AG04449 (cell line): Measurements from ENCODE around the gene DOCK2.

Source experiments
- CTCF ChIA-PET: fragments of 350-600 bp; formaldehyde crosslinking; extraction: SDS; loops from one replicate; lab custom pipeline; 2021; ENCODE audit warnings: antibody characterized with exemption; lab: Yijun Ruan, JAX
- POLR2A ChIA-PET: fragments of 400-600, 350-600 bp; formaldehyde crosslinking; extraction: SDS; loops from one replicate; lab custom pipeline; 2020; ENCODE audit warnings: antibody characterized with exemption, inconsistent platforms; lab: Yijun Ruan, JAX
- DNase-seq: peaks from one replicate; pipeline ENCODE4 v3.0.0-alpha.2; 2010; ENCODE audit warnings: low read depth, low spot score
- H3K4me3 ChIP-seq: 2 replicates; pipeline ENCODE4 v1.5.1; 2011; ENCODE audit warnings: low read depth, mild to moderate bottlenecking, control low read depth, low read length
- CTCF ChIP-seq: IDR thresholded peaks from one replicate; pipeline ENCODE4 v1.5.1; 2011; ENCODE audit warnings: mild to moderate bottlenecking, moderate library complexity, low read length, control low read depth, inconsistent platforms; ENCODE audit not compliant: insufficient read depth; ENCODE audit errors: missing control alignments

The DOCK2 gene

GRCh38 chr5:169707686-169708085, 70.6 kb downstream of the DOCK2 start:
- no peak overlapping the region for H3K4me3 ChIP-seq
- no peak for DNase-seq
- POLR2A ChIA-PET, result no interaction called here
- TF ChIP-seq CTCF, result no peak
- CTCF ChIA-PET, result interaction anchor here (1.0 to 1.7 kb wide), 2 partner anchors 10 to 363 kb away, joined by 5 read pairs; no protein-coding TSS in a partner anchor

- no peak for DNase-seq
- no peak for TF ChIP-seq CTCF
- ChIA-PET POLR2A (no interaction called here), CTCF (interaction anchor here (0.7 to 3.0 kb wide), 5 partner anchors 8 to 21 kb away, joined by 3 to 20 read pairs (median 4); no protein-coding TSS in a partner anchor)
- no peak overlapping the region for H3K4me3 ChIP-seq
These were observed 73.6 kb downstream of the DOCK2 start for GRCh38 chr5:169710675-169711074.

- DNase-seq, result no peak
- ChIA-PET CTCF (interaction anchor here (1.1 to 3.0 kb wide), 5 partner anchors 9 to 359 kb away, joined by 3 to 20 read pairs (median 5); no protein-coding TSS in a partner anchor), POLR2A (no interaction called here)
- no peak for TF ChIP-seq CTCF
- H3K4me3 ChIP-seq, result no peak overlapping the region
These were observed 74.6 kb downstream of the DOCK2 start for GRCh38 chr5:169711551-169712225.

- CTCF ChIA-PET, result interaction anchor here (1.5 to 3.0 kb wide), 3 partner anchors 10 to 359 kb away, joined by 5 to 20 read pairs (median 7); no protein-coding TSS in a partner anchor
- DNase-seq, result no peak
- POLR2A ChIA-PET, result no interaction called here
- no peak overlapping the region for H3K4me3 ChIP-seq
- no peak for TF ChIP-seq CTCF
These were observed 75.4 kb downstream of the DOCK2 start for GRCh38 chr5:169712428-169712827.

- DNase-seq, result peak; percentile 45
- no peak for TF ChIP-seq CTCF
- no peak overlapping the region for H3K4me3 ChIP-seq
- POLR2A ChIA-PET, result no interaction called here
- CTCF ChIA-PET, result interaction anchor here (2.4 to 3.8 kb wide), 2 partner anchors 15 to 264 kb away, joined by 11 to 23 read pairs; partner anchors contain the start of gene INSYN2B
These were observed 79.2 kb downstream of the DOCK2 start for GRCh38 chr5:169716287-169716686.

GRCh38 chr5:169717288-169717687, 80.2 kb downstream of the DOCK2 start:
- TF ChIP-seq CTCF, result no peak
- ChIA-PET CTCF (interaction anchor here (1.0 to 3.8 kb wide), 4 partner anchors 16 to 354 kb away, joined by 3 to 23 read pairs (median 7); partner anchors contain the start of gene INSYN2B), POLR2A (no interaction called here)
- no peak overlapping the region for H3K4me3 ChIP-seq
- DNase-seq, result no peak
